Ishikawa (cell line): ENCODE results near the gene AP1B1.

ENCODE experiments used
- CEBPB ChIP-seq: IDR thresholded peaks from 2 replicates; pipeline ENCODE4 v1.6.1; 2012
- EP300 ChIP-seq: IDR thresholded peaks from 2 replicates; pipeline ENCODE4 v1.6.1; 2012; ENCODE audit warnings: borderline replicate concordance
- RAD21 ChIP-seq: IDR thresholded peaks from 2 replicates; pipeline ENCODE4 v1.6.1; 2012; ENCODE audit warnings: low read depth
- REST ChIP-seq: IDR thresholded peaks from 2 replicates; pipeline ENCODE4 v1.6.1; 2012; ENCODE audit warnings: low read depth, mild to moderate bottlenecking
- TAF1 ChIP-seq: IDR thresholded peaks from 2 replicates; pipeline ENCODE4 v1.6.1; 2012; ENCODE audit warnings: low read depth, mild to moderate bottlenecking
- YY1 ChIP-seq: IDR thresholded peaks from 2 replicates; pipeline ENCODE4 v1.6.1; 2012; ENCODE audit warnings: low read depth

- TF ChIP-seq TAF1 (no peak), RAD21 (no peak), YY1 (no peak), EP300 (no peak), REST (no peak), CEBPB (no peak)
Observed at GRCh38 chr22:29315286-29316140, 72.9 kb downstream of the AP1B1 start, which contains the start of gene RASL10A.
